Suprapubic skin (tissue), 3 donors: Measurements from ENCODE around the gene SMC6.

ENCODE experiments used
- EP300 ChIP-seq: sonication (generic); formaldehyde crosslinking; IDR thresholded peaks from one replicate; pipeline ENCODE4 v1.6.1; 2017; ENCODE audit warnings: antibody characterized with exemption
- TF ChIP-seq, protein P1 (sequence below), 2 donors: fragments of 200-600 bp in 1 of 2; fragments of 450-650 bp in 1 of 2; sonication (generic) in 1 of 2; IDR thresholded peaks; one replicate each; pipeline ENCODE4 v1.5.1; 2016 to 2019; ENCODE audit warnings: antibody characterized with exemption in 2 of 2, mild to moderate bottlenecking in 1 of 2, moderate library complexity in 1 of 2

DNA sequence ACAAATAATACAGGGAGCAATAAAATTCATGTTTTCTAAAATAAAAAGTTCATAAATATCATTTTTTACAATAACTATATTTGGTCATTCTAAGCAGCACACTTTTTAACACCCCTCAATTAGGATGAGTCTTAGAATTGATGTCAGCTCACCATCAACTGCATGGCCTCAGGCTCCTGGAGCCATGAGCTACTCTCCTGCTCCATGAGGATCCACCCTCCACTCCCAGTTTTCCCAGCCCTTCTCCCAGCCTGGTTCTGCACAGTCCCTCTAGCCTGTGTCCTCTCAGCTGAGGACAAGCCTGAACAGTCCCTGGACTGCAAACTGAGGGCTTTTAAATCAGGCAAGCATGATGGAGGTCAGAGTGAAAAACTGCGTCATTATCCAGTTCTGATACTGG lies 89.1 kb downstream of the SMC6 start:
- no peak for TF ChIP-seq EP300
- TF ChIP-seq, protein P1, sequence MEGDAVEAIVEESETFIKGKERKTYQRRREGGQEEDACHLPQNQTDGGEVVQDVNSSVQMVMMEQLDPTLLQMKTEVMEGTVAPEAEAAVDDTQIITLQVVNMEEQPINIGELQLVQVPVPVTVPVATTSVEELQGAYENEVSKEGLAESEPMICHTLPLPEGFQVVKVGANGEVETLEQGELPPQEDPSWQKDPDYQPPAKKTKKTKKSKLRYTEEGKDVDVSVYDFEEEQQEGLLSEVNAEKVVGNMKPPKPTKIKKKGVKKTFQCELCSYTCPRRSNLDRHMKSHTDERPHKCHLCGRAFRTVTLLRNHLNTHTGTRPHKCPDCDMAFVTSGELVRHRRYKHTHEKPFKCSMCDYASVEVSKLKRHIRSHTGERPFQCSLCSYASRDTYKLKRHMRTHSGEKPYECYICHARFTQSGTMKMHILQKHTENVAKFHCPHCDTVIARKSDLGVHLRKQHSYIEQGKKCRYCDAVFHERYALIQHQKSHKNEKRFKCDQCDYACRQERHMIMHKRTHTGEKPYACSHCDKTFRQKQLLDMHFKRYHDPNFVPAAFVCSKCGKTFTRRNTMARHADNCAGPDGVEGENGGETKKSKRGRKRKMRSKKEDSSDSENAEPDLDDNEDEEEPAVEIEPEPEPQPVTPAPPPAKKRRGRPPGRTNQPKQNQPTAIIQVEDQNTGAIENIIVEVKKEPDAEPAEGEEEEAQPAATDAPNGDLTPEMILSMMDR (IDR thresholded peaks at IDR 0.05) = no peak
